H1 (cell line): ENCODE data around the gene ARHGAP4.
A peak's percentile ranks its signal among the peaks of the same experiment; 100 is the strongest.

ENCODE experiments used
- ATF2 ChIP-seq: IDR thresholded peaks from 2 replicates; pipeline ENCODE4 v1.6.1; 2012; ENCODE audit warnings: low read length, inconsistent platforms
- CTCF ChIP-seq, 3 experiments: IDR thresholded peaks; 1 replicate in 2 of 3; 2 replicates in 1 of 3; pipeline versions ENCODE4 v1.5.1 to v1.6.1; 2011; ENCODE audit warnings: low read length in 3 of 3, mild to moderate bottlenecking in 3 of 3, inconsistent platforms in 2 of 3, low read depth in 1 of 3, moderate library complexity in 1 of 3; ENCODE audit not compliant: insufficient read depth in 1 of 3; ENCODE audit errors: control extremely low read depth in 1 of 3
- EP300 ChIP-seq, 2 experiments: IDR thresholded peaks; 1 replicate in 1 of 2; 2 replicates in 1 of 2; pipeline ENCODE4 v1.6.1; 2011 to 2012; ENCODE audit warnings: low read depth in 2 of 2, low read length in 2 of 2, mild to moderate bottlenecking in 2 of 2, borderline replicate concordance in 1 of 2, inconsistent platforms in 1 of 2, moderate library complexity in 1 of 2
- EZH2 ChIP-seq: fragments of 200-600 bp; sonication (generic); IDR thresholded peaks from 2 replicates; pipeline ENCODE4 v1.7.1; 2012; ENCODE audit warnings: low read depth, mild to moderate bottlenecking, moderate library complexity, low read length, inconsistent platforms; ENCODE audit not compliant: severe bottlenecking
- FOSL1 ChIP-seq: IDR thresholded peaks from 2 replicates; pipeline ENCODE4 v1.6.1; 2011; ENCODE audit warnings: mild to moderate bottlenecking, low read depth, low read length, moderate library complexity; ENCODE audit not compliant: insufficient read depth
- JUND ChIP-seq: IDR thresholded peaks from 2 replicates; pipeline ENCODE4 v1.6.1; 2011; ENCODE audit warnings: mild to moderate bottlenecking, improper control_type of control experiment, low read length
- POLR2A ChIP-seq, 2 experiments: IDR thresholded peaks; 1 replicate in 1 of 2; 2 replicates in 1 of 2; pipeline ENCODE4 v1.6.1; 2011; ENCODE audit warnings: low read depth in 2 of 2, low read length in 2 of 2, mild to moderate bottlenecking in 2 of 2; ENCODE audit errors: control extremely low read depth in 1 of 2
- POLR2AphosphoS5 ChIP-seq: IDR thresholded peaks from 2 replicates; pipeline ENCODE4 v1.6.1; 2011; ENCODE audit warnings: low read depth, low read length
- RFX5 ChIP-seq: IDR thresholded peaks from 2 replicates; pipeline ENCODE4 v1.6.1; 2011; ENCODE audit warnings: low read depth, low read length, improper control_type of control experiment, borderline replicate concordance
- SRF ChIP-seq: IDR thresholded peaks from 2 replicates; pipeline ENCODE4 v1.6.1; 2011; ENCODE audit warnings: mild to moderate bottlenecking, low read depth, low read length, moderate library complexity
- TBP ChIP-seq: IDR thresholded peaks from 2 replicates; pipeline ENCODE4 v1.6.1; 2011; ENCODE audit warnings: low read depth, low read length, improper control_type of control experiment
- USF2 ChIP-seq: IDR thresholded peaks from 2 replicates; pipeline ENCODE4 v1.6.1; 2011; ENCODE audit warnings: low read length, improper control_type of control experiment
- YY1 ChIP-seq: IDR thresholded peaks from 2 replicates; pipeline ENCODE4 v1.6.1; 2011; ENCODE audit warnings: low read depth, mild to moderate bottlenecking, low read length

- no peak for TF ChIP-seq YY1
- no peak for TF ChIP-seq POLR2AphosphoS5
- TF ChIP-seq CTCF (IDR thresholded peaks at IDR 0.05; ENCODE audit: control extremely low read depth in 1 of 3, insufficient read depth in 1 of 3, low read depth in 1 of 3, low read length in 3 of 3), result peak in 2 of 3 experiments; percentile 53 to 65; a peak in 3 of 4 replicates
- no peak for TF ChIP-seq EP300 (IDR thresholded peaks at IDR 0.05; ENCODE audit: borderline replicate concordance in 1 of 2, low read depth in 2 of 2, low read length in 2 of 2)
- no peak for TF ChIP-seq SRF
- no peak for TF ChIP-seq JUND
- no peak for TF ChIP-seq EZH2
- TF ChIP-seq TBP, result no peak
- no peak for TF ChIP-seq RFX5
- no peak for TF ChIP-seq ATF2
- TF ChIP-seq FOSL1, result no peak
- TF ChIP-seq USF2, result no peak
- no peak for TF ChIP-seq POLR2A (IDR thresholded peaks at IDR 0.05; ENCODE audit: control extremely low read depth in 1 of 2, low read depth in 2 of 2, low read length in 2 of 2)
These were observed 41.5 kb downstream of the ARHGAP4 start for GRCh38 chrX:153884590-153884989.
